ENCODE measurements around the gene LCOR. TPM values are rescaled to one million over a fixed set of nuclear protein-coding genes. Genes with fewer than 3 reads are reported as not detected.

Gene LCOR
- polyA plus RNA-seq, 2 donors, result 2.9 to 5.9 TPM

GRCh38 chr10:97000487-97001182, 168.5 kb downstream of the LCOR start:
- H3K9me3 ChIP-seq (ENCODE audit: control insufficient read depth in 2 of 2, insufficient read depth in 1 of 2, low read depth in 1 of 2, low read length in 1 of 2), result peaks cover 0 to 5% of the 10 kb centered on the region in 2 donors
- H3K27ac ChIP-seq (ENCODE audit: low read depth in 2 of 2, low read length in 1 of 2), result no peak overlapping the region
- H3K36me3 ChIP-seq (ENCODE audit: control insufficient read depth in 2 of 2, insufficient read depth in 2 of 2, low read length in 1 of 2), result no peaks in the 10 kb centered on the region
- H3K27me3 ChIP-seq (ENCODE audit: control insufficient read depth in 1 of 2, insufficient read depth in 2 of 2, low read length in 2 of 2), result no peaks in the 10 kb centered on the region
- no peak overlapping the region for H3K4me3 ChIP-seq (ENCODE audit: low read depth in 1 of 2, low read length in 2 of 2)
- no peaks in the 10 kb centered on the region for H3K4me1 ChIP-seq (ENCODE audit: control insufficient read depth in 2 of 2, insufficient read depth in 2 of 2, low read length in 1 of 2)
- 75 to 83% methylated on average over 25 of the region's 25 CpGs for WGBS, 2 donors

GRCh38 chr10:97001183-97001991, 169.3 kb downstream of the LCOR start:
- H3K9me3 ChIP-seq (ENCODE audit: control insufficient read depth in 2 of 2, insufficient read depth in 1 of 2, low read depth in 1 of 2, low read length in 1 of 2), result peaks cover 0 to 7% of the 10 kb centered on the region in 2 donors

GRCh38 chr10:97002670-97003069, 170.6 kb downstream of the LCOR start:
- no peaks in the 10 kb centered on the region for H3K4me1 ChIP-seq (ENCODE audit: control insufficient read depth in 2 of 2, insufficient read depth in 2 of 2, low read length in 1 of 2)
- no peak overlapping the region for H3K27ac ChIP-seq (ENCODE audit: low read depth in 2 of 2, low read length in 1 of 2)
- H3K4me3 ChIP-seq (ENCODE audit: low read depth in 1 of 2, low read length in 2 of 2), result no peak overlapping the region
- WGBS, 2 donors, result 90 to 95% methylated on average over 16 of the region's 16 CpGs
- no peaks in the 10 kb centered on the region for H3K27me3 ChIP-seq (ENCODE audit: control insufficient read depth in 1 of 2, insufficient read depth in 2 of 2, low read length in 2 of 2)
- H3K36me3 ChIP-seq (ENCODE audit: control insufficient read depth in 2 of 2, insufficient read depth in 2 of 2, low read length in 1 of 2), result no peaks in the 10 kb centered on the region
- H3K9me3 ChIP-seq (ENCODE audit: control insufficient read depth in 2 of 2, insufficient read depth in 1 of 2, low read depth in 1 of 2, low read length in 1 of 2), result peaks cover 0 to 11% of the 10 kb centered on the region in 2 donors

More at GRCh38 chr10:97001183-97001991, 169.3 kb downstream of the LCOR start:
- Histone ChIP-seq H3K36me3 (ENCODE audit: control insufficient read depth in 2 of 2, insufficient read depth in 2 of 2, low read length in 1 of 2) (no peaks in the 10 kb centered on the region), H3K27me3 (ENCODE audit: control insufficient read depth in 1 of 2, insufficient read depth in 2 of 2, low read length in 2 of 2) (no peaks in the 10 kb centered on the region), H3K4me1 (ENCODE audit: control insufficient read depth in 2 of 2, insufficient read depth in 2 of 2, low read length in 1 of 2) (no peaks in the 10 kb centered on the region), H3K4me3 (ENCODE audit: low read depth in 1 of 2, low read length in 2 of 2) (no peak overlapping the region), H3K27ac (ENCODE audit: low read depth in 2 of 2, low read length in 1 of 2) (no peak overlapping the region)
- 85 to 91% methylated on average over 17 of the region's 17 CpGs for WGBS, 2 donors

- Histone ChIP-seq H3K36me3 (ENCODE audit: control insufficient read depth in 2 of 2, insufficient read depth in 2 of 2, low read length in 1 of 2) (no peaks in the 10 kb centered on the region), H3K27me3 (ENCODE audit: control insufficient read depth in 1 of 2, insufficient read depth in 2 of 2, low read length in 2 of 2) (no peaks in the 10 kb centered on the region), H3K4me3 (ENCODE audit: low read depth in 1 of 2, low read length in 2 of 2) (no peak overlapping the region), H3K4me1 (ENCODE audit: control insufficient read depth in 2 of 2, insufficient read depth in 2 of 2, low read length in 1 of 2) (no peaks in the 10 kb centered on the region), H3K27ac (ENCODE audit: low read depth in 2 of 2, low read length in 1 of 2) (no peak overlapping the region), H3K9me3 (ENCODE audit: control insufficient read depth in 2 of 2, insufficient read depth in 1 of 2, low read depth in 1 of 2, low read length in 1 of 2) (peaks cover 0 to 11% of the 10 kb centered on the region in 2 donors)
- WGBS, 2 donors, result 89 to 92% methylated on average over 13 of the region's 13 CpGs
These were observed 171.2 kb downstream of the LCOR start for GRCh38 chr10:97003151-97003803.

GRCh38 chr10:97003804-97004201, 171.7 kb downstream of the LCOR start:
- H3K27ac ChIP-seq (ENCODE audit: low read depth in 2 of 2, low read length in 1 of 2), result no peak overlapping the region
- H3K27me3 ChIP-seq (ENCODE audit: control insufficient read depth in 1 of 2, insufficient read depth in 2 of 2, low read length in 2 of 2), result no peaks in the 10 kb centered on the region
- WGBS, 2 donors, result 93 to 99% methylated on average over 8 of the region's 8 CpGs
- H3K9me3 ChIP-seq (ENCODE audit: control insufficient read depth in 2 of 2, insufficient read depth in 1 of 2, low read depth in 1 of 2, low read length in 1 of 2), result peaks cover 0 to 11% of the 10 kb centered on the region in 2 donors
- H3K4me3 ChIP-seq (ENCODE audit: low read depth in 1 of 2, low read length in 2 of 2), result no peak overlapping the region
- H3K4me1 ChIP-seq (ENCODE audit: control insufficient read depth in 2 of 2, insufficient read depth in 2 of 2, low read length in 1 of 2), result no peaks in the 10 kb centered on the region
- no peaks in the 10 kb centered on the region for H3K36me3 ChIP-seq (ENCODE audit: control insufficient read depth in 2 of 2, insufficient read depth in 2 of 2, low read length in 1 of 2)

- H3K27me3 ChIP-seq (ENCODE audit: control insufficient read depth in 1 of 2, insufficient read depth in 2 of 2, low read length in 2 of 2), result no peaks in the 10 kb centered on the region
- H3K4me3 ChIP-seq (ENCODE audit: low read depth in 1 of 2, low read length in 2 of 2), result no peak overlapping the region
- H3K27ac ChIP-seq (ENCODE audit: low read depth in 2 of 2, low read length in 1 of 2), result no peak overlapping the region
- no peaks in the 10 kb centered on the region for H3K4me1 ChIP-seq (ENCODE audit: control insufficient read depth in 2 of 2, insufficient read depth in 2 of 2, low read length in 1 of 2)
- H3K36me3 ChIP-seq (ENCODE audit: control insufficient read depth in 2 of 2, insufficient read depth in 2 of 2, low read length in 1 of 2), result no peaks in the 10 kb centered on the region
- H3K9me3 ChIP-seq (ENCODE audit: control insufficient read depth in 2 of 2, insufficient read depth in 1 of 2, low read depth in 1 of 2, low read length in 1 of 2), result peaks cover 0 to 11% of the 10 kb centered on the region in 2 donors
- 90 to 93% methylated on average over 10 of the region's 10 CpGs for WGBS, 2 donors
These were observed 172.5 kb downstream of the LCOR start for GRCh38 chr10:97004591-97004990.

DNA sequence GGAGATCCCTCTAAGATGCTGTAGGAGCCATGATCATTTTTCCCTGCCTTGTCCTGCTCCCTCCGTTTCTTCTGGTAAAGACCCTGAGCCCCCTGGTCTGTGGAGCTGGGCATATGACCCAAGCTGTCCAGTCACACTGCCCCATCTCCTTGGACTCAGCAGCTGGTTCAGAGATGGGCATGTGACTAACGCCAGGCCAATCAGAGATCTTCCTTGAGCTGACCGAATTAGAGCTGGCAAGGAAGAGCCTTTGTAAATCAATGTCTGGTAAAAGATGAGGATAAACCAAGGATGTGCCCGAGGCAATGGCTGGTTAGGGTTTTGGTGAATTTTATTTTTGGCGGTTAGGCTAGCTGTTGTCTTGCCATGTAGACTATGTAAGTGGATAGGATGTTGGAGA, 173.3 kb downstream of the LCOR start:
- no peaks in the 10 kb centered on the region for H3K27me3 ChIP-seq (ENCODE audit: control insufficient read depth in 1 of 2, insufficient read depth in 2 of 2, low read length in 2 of 2)
- H3K27ac ChIP-seq (ENCODE audit: low read depth in 2 of 2, low read length in 1 of 2), result no peak overlapping the region
- peaks cover 0 to 11% of the 10 kb centered on the region in 2 donors for H3K9me3 ChIP-seq (ENCODE audit: control insufficient read depth in 2 of 2, insufficient read depth in 1 of 2, low read depth in 1 of 2, low read length in 1 of 2)
- no peaks in the 10 kb centered on the region for H3K4me1 ChIP-seq (ENCODE audit: control insufficient read depth in 2 of 2, insufficient read depth in 2 of 2, low read length in 1 of 2)
- no peaks in the 10 kb centered on the region for H3K36me3 ChIP-seq (ENCODE audit: control insufficient read depth in 2 of 2, insufficient read depth in 2 of 2, low read length in 1 of 2)
- 83 to 90% methylated on average over 5 of the region's 5 CpGs for WGBS, 2 donors
- H3K4me3 ChIP-seq (ENCODE audit: low read depth in 1 of 2, low read length in 2 of 2), result no peak overlapping the region

DNA sequence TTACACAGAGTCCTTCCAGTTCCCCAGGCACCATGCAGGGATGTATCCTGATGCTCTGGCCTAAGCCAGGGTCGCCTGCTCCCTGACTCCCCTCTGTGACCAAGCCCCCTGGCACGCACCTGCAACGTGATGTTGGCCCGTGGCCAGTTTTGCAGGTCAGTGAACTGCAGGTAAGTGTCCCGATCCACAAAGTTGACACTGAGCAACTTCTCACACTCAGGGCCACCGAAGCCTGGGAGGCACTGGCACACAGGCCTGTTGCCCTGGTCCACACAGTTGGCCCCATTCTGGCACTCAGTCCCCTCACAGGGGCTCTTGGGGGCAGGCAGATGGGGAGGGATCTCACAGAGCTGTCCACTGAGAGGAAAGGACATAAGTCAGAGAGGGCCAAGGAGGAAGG, 174.3 kb downstream of the LCOR start:
- H3K27me3 ChIP-seq (ENCODE audit: control insufficient read depth in 1 of 2, insufficient read depth in 2 of 2, low read length in 2 of 2), result no peaks in the 10 kb centered on the region
- H3K4me3 ChIP-seq (ENCODE audit: low read depth in 1 of 2, low read length in 2 of 2), result no peak overlapping the region
- no peaks in the 10 kb centered on the region for H3K4me1 ChIP-seq (ENCODE audit: control insufficient read depth in 2 of 2, insufficient read depth in 2 of 2, low read length in 1 of 2)
- H3K36me3 ChIP-seq (ENCODE audit: control insufficient read depth in 2 of 2, insufficient read depth in 2 of 2, low read length in 1 of 2), result no peaks in the 10 kb centered on the region
- WGBS, 2 donors, result 77% methylated on average over 6 of the region's 6 CpGs
- H3K27ac ChIP-seq (ENCODE audit: low read depth in 2 of 2, low read length in 1 of 2), result no peak overlapping the region
- peaks cover 0 to 11% of the 10 kb centered on the region in 2 donors for H3K9me3 ChIP-seq (ENCODE audit: control insufficient read depth in 2 of 2, insufficient read depth in 1 of 2, low read depth in 1 of 2, low read length in 1 of 2)

GRCh38 chr10:97007417-97007816, 175.3 kb downstream of the LCOR start:
- Histone ChIP-seq H3K27me3 (ENCODE audit: control insufficient read depth in 1 of 2, insufficient read depth in 2 of 2, low read length in 2 of 2) (no peaks in the 10 kb centered on the region), H3K27ac (ENCODE audit: low read depth in 2 of 2, low read length in 1 of 2) (no peak overlapping the region), H3K36me3 (ENCODE audit: control insufficient read depth in 2 of 2, insufficient read depth in 2 of 2, low read length in 1 of 2) (no peaks in the 10 kb centered on the region), H3K9me3 (ENCODE audit: control insufficient read depth in 2 of 2, insufficient read depth in 1 of 2, low read depth in 1 of 2, low read length in 1 of 2) (peaks cover 0 to 11% of the 10 kb centered on the region in 2 donors), H3K4me1 (ENCODE audit: control insufficient read depth in 2 of 2, insufficient read depth in 2 of 2, low read length in 1 of 2) (no peaks in the 10 kb centered on the region), H3K4me3 (ENCODE audit: low read depth in 1 of 2, low read length in 2 of 2) (no peak overlapping the region)
- WGBS, 2 donors, result 88 to 95% methylated on average over 1 of the region's 1 CpG

Measured in esophagus (tissue), 2 donors.